CD4-positive, alpha-beta T cell (primary cell): Measurements from ENCODE around the gene SCN8A. TPM values are rescaled to one million over a fixed set of nuclear protein-coding genes. Genes with fewer than 3 reads are reported as not detected.

Experiments used
- ATAC-seq: fragments of 200-7000 bp; cut with Tn5 transposase; one replicate; pipeline ENCODE4 v1.10.0; 2022; ENCODE audit warnings: mild to moderate bottlenecking; ENCODE audit not compliant: poor library complexity
- CTCF ChIA-PET: fragments of 350-600 bp; sonication (Branson Sonifier 250); formaldehyde crosslinking; loops from one replicate; lab custom pipeline; 2021; ENCODE audit warnings: antibody characterized with exemption, inconsistent platforms; lab: Charles Lee
- POLR2A ChIA-PET: fragments of 350-600 bp; sonication (Branson Sonifier 250); formaldehyde crosslinking; loops from one replicate; lab custom pipeline; 2021; ENCODE audit warnings: antibody characterized with exemption, inconsistent platforms; lab: Charles Lee
- DNase-seq, 14 experiments: peaks; one replicate each; pipeline ENCODE4 v3.0.0-alpha.2; 2013 to 2020; ENCODE audit warnings: mixed read lengths in 2 of 14
- H3K27ac ChIP-seq, 2 donors: one replicate each; pipeline versions ENCODE4 v1.5.1 to v1.7.0; 2013; ENCODE audit warnings: low read length in 2 of 2, low read depth in 1 of 2, mild to moderate bottlenecking in 1 of 2
- H3K27me3 ChIP-seq, 2 experiments: 1 replicate in 1 of 2; 2 replicates in 1 of 2; pipeline versions ENCODE4 v1.6.1 to v1.7.0; 2013; ENCODE audit warnings: low read length in 2 of 2, control low read depth in 1 of 2, mild to moderate bottlenecking in 1 of 2, moderate library complexity in 1 of 2; ENCODE audit not compliant: insufficient read depth in 2 of 2, control insufficient read depth in 1 of 2
- H3K36me3 ChIP-seq: one replicate; pipeline ENCODE4 v1.6.1; 2013; ENCODE audit warnings: low read length, control low read depth; ENCODE audit not compliant: insufficient read depth
- H3K4me1 ChIP-seq: one replicate; pipeline ENCODE4 v1.6.1; 2013; ENCODE audit warnings: low read length, control low read depth; ENCODE audit not compliant: insufficient read depth
- H3K4me3 ChIP-seq: one replicate; pipeline ENCODE4 v1.5.1; 2013; ENCODE audit warnings: mild to moderate bottlenecking, low read length, moderate library complexity
- H3K9me3 ChIP-seq, 2 experiments: 1 replicate in 1 of 2; 2 replicates in 1 of 2; pipeline versions ENCODE4 v1.6.1 to v1.7.0; 2013; ENCODE audit warnings: low read length in 2 of 2, mild to moderate bottlenecking in 2 of 2, control low read depth in 1 of 2, moderate library complexity in 1 of 2; ENCODE audit not compliant: control insufficient read depth in 1 of 2, insufficient read depth in 1 of 2
- H3K27ac Mint-ChIP-seq: one replicate; pipeline ENCODE4 v1.8.0; 2020; ENCODE audit warnings: mixed read lengths
- H3K27me3 Mint-ChIP-seq: one replicate; pipeline ENCODE4 v1.8.0; 2021; ENCODE audit warnings: mixed read lengths
- H3K36me3 Mint-ChIP-seq: one replicate; pipeline ENCODE4 v1.8.0; 2021; ENCODE audit warnings: low read depth, mixed read lengths
- H3K4me1 Mint-ChIP-seq: one replicate; pipeline ENCODE4 v1.8.0; 2021; ENCODE audit warnings: low read depth, mixed read lengths
- H3K4me3 Mint-ChIP-seq: one replicate; pipeline ENCODE4 v1.8.0; 2020; ENCODE audit warnings: mild to moderate bottlenecking, mixed read lengths
- H3K9me3 Mint-ChIP-seq: one replicate; pipeline ENCODE4 v1.8.0; 2020; ENCODE audit warnings: mixed read lengths
- CTCF ChIP-seq: fragments of 200-600 bp; IDR thresholded peaks from one replicate; pipeline ENCODE4 v1.8.0; 2022; ENCODE audit warnings: antibody characterized with exemption, mild to moderate bottlenecking
- intact Hi-C, 2 experiments: fragments of 100-400 bp; cut with DNase I in 1 of 2; cut with micrococcal nuclease in 1 of 2; formaldehyde crosslinking; loops; one replicate each; pipeline versions ENCODE4 v1.15.1 to v1.9.0; 2023 to 2025; cut with DNase I, micrococcal nuclease
- total RNA-seq, 174 experiments: library from RNA in 2 of 174; stranded (reverse) in 2 of 174; gene quantifications; one replicate each; pipeline ENCODE4 v1.2.3 and lab custom pipeline; 2021 to 2026

The SCN8A gene
- total RNA-seq, 2 experiments from 2014 or later = 0.14 to 0.36 TPM

- H3K4me1 ChIP-seq = peaks cover 16% of the 10 kb centered on the region
- POLR2A ChIA-PET = no interaction called here
- Mint-ChIP-seq H3K4me3 (peak overlapping the region; percentile 86), H3K27ac (no peak overlapping the region), H3K4me1 (peaks cover 23% of the 10 kb centered on the region), H3K36me3 (no peaks in the 10 kb centered on the region), H3K9me3 (no peaks in the 10 kb centered on the region), H3K27me3 (peaks cover 68% of the 10 kb centered on the region)
- TF ChIP-seq CTCF = no peak
- H3K27me3 ChIP-seq = peaks cover 31 to 40% of the 10 kb centered on the region in 2 experiments
- no peaks in the 10 kb centered on the region for H3K9me3 ChIP-seq
- intact Hi-C loops = loop anchor here in 1 of 2 experiments (5.0 kb wide), 1 partner anchor 362 kb away; the partner anchor contains the start of gene ACVR1B
- H3K36me3 ChIP-seq = no peaks in the 10 kb centered on the region
- CTCF ChIA-PET = no interaction called here
- ATAC-seq = peak; percentile 88
- peak; percentile 44 to 88 (median 64) for DNase-seq
- peak overlapping the region; percentile 51 for H3K4me3 ChIP-seq
- no peak overlapping the region for H3K27ac ChIP-seq
Observed at GRCh38 chr12:51590347-51591015, 552 bp upstream of the SCN8A start.

GRCh38 chr12:51592034-51592705, 1.1 kb downstream of the SCN8A start:
- H3K4me3 Mint-ChIP-seq = peak overlapping the region; percentile 87
- H3K4me1 Mint-ChIP-seq = peaks cover 23% of the 10 kb centered on the region
- no peak overlapping the region for H3K27ac ChIP-seq
- H3K27me3 Mint-ChIP-seq = peaks cover 74% of the 10 kb centered on the region
- H3K27ac Mint-ChIP-seq = no peak overlapping the region
- intact Hi-C loops = loop anchor here in 1 of 2 experiments (5.0 kb wide), 1 partner anchor 360 kb away; the partner anchor contains the start of gene ACVR1B
- no peak for TF ChIP-seq CTCF
- ChIA-PET CTCF (no interaction called here), POLR2A (no interaction called here)
- no peaks in the 10 kb centered on the region for H3K9me3 Mint-ChIP-seq
- no peak overlapping the region for H3K4me3 ChIP-seq
- no peaks in the 10 kb centered on the region for H3K9me3 ChIP-seq
- DNase-seq = peak in 1 of 14 experiments; percentile 9
- no peaks in the 10 kb centered on the region for H3K36me3 Mint-ChIP-seq
- no peak for ATAC-seq
- peaks cover 32 to 44% of the 10 kb centered on the region in 2 experiments for H3K27me3 ChIP-seq
- H3K36me3 ChIP-seq = no peaks in the 10 kb centered on the region
- H3K4me1 ChIP-seq = peaks cover 16% of the 10 kb centered on the region

- Histone ChIP-seq H3K36me3 (no peaks in the 10 kb centered on the region), H3K27me3 (peaks cover 35 to 44% of the 10 kb centered on the region in 2 experiments), H3K27ac (no peak overlapping the region), H3K4me1 (peaks cover 16% of the 10 kb centered on the region), H3K9me3 (no peaks in the 10 kb centered on the region), H3K4me3 (no peak overlapping the region)
- no peak for TF ChIP-seq CTCF
- peaks cover 70% of the 10 kb centered on the region for H3K27me3 Mint-ChIP-seq
- POLR2A ChIA-PET = no interaction called here
- ATAC-seq (no peak), DNase-seq (no peak)
- intact Hi-C loops = loop anchor here in 1 of 2 experiments (5.0 kb wide), 1 partner anchor 359 kb away; the partner anchor contains the start of gene ACVR1B
- CTCF ChIA-PET = no interaction called here
- peaks cover 23% of the 10 kb centered on the region for H3K4me1 Mint-ChIP-seq
- no peak overlapping the region for H3K27ac Mint-ChIP-seq
- H3K4me3 Mint-ChIP-seq = peak overlapping the region; percentile 22
- no peaks in the 10 kb centered on the region for H3K9me3 Mint-ChIP-seq
- no peaks in the 10 kb centered on the region for H3K36me3 Mint-ChIP-seq
Observed at GRCh38 chr12:51593021-51593420, 2.0 kb downstream of the SCN8A start.
